Uterine smooth muscle cell (primary cell): ENCODE data around the gene CHD1. TPM values are rescaled to one million over a fixed set of nuclear protein-coding genes. Genes with fewer than 3 reads are reported as not detected.

Source experiments
- total RNA-seq: library from RNA; depleted of rRNA; stranded (reverse); fragments of >200 nt; gene quantifications from 2 replicates; pipeline ENCODE4 v1.2.3, GENCODE V29; 2014

Gene CHD1
- 53.9 and 83.9 TPM in 2 replicates for total RNA-seq

DNA sequence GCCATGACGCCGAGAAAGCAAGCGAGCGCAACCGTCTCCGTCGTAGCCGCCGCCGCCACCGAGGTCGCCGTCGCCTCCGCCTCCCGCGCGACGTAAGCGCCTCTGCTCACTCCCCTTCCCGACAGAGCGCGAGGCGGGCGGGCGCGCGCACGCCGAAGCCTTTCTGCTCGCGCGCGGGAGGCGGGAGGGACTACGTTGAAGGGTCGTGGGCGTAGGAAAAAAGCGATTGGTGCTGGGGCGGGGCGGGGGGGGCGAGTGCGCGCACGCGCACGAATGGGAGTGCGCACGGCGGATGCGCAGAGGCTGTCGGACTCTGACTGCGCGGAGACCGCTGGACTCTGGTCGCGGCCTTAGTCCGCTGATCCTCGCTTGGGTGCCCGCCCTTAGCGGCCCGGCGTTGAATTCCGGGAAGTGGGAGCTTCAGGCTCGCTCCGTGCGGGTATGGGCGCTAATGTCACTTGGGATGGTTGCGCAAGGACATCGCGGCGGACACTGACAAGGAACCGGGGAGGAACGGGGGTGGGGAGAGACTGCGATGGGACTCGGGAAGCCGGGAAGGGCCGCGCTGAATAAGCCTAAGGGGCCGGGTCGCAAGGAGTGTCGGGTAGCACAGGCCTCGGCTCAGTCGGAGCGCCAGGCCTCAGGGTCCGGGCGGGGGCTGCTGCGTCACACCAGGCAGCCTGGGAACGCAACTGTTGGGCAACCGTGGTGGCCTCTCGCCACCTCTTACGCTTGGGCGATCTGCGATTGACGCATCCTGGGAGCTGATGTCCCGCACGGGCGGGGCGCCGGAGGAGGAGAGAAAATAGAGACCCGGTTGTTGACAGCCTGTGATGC is at the start of gene CHD1:
TSS of gene CHD1 (minus strand) at position 135 of the 837 bp plus-strand sequence. CDS start 2,621 bp downstream, outside the sequence.

Other genes with a start within 250 kb of the CHD1 start
- gene RGMB, start 155.3 kb downstream of the CHD1 start, total RNA-seq: 71.2 and 121 TPM in 2 replicates